ENCODE measurements around the gene ZDHHC8.

ZDHHC8 gene

DNA sequence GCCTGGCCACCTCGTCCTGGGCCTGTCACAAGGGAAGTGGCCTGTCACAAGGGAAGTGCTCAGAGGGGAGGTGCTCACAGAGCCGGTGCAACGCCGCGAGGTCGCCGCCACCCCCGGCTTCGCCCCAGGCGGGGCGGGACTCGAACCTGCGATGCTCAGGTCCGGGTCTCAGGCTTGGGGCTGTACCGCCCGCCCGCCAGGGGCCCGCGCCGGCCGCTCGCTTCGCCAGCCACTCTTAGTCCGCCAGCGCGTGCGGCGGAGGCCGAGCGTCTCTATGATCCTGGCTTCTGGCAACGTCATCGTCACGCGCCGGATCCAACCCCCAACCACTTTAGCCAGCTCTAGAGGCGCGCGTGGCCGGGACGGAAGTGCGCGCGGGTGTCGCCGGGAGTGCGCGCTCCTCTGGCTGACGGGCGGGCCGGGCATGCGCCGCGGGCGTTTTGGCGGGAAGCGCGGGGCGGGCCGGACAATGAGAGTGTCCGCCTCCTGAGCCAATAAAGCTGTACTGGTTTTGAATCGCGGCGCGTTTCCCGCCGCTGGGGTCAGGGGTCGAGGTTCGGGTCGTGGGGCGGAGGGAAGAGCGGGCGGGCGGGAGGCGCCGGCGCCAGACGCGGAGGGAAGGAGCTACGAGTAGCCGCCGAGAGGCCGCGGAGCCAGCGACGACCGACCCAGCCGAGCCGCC is 14.5 kb upstream of the ZDHHC8 start, which contains the start of gene TRMT2A:
Gene TRMT2A (minus strand): TSS at position 276 of the 682 bp plus-strand sequence. CDS start 320 bp downstream, outside the sequence.
- peak within 1 kb of the TSS; percentile 78 to 90 for H3K4me3 ChIP-seq
- intact Hi-C loops (cut with DNase I; ENCODE audit: low total_unique reads), result no loop called here
- peaks cover 15 to 71% (median 60%) of the 10 kb centered on the region in 3 donors for H3K36me3 ChIP-seq
- H3K4me1 ChIP-seq, result peaks cover 4 to 54% (median 29%) of the 10 kb centered on the region in 4 donors
- H3K9me3 ChIP-seq, result no peaks in the 10 kb centered on the region
- no peaks in the 10 kb centered on the region for H3K27me3 ChIP-seq
- peak within 1 kb of the TSS; percentile 86 to 88 for H3K27ac ChIP-seq
- peak; percentile 99 for DNase-seq
- TF ChIP-seq, protein P1, sequence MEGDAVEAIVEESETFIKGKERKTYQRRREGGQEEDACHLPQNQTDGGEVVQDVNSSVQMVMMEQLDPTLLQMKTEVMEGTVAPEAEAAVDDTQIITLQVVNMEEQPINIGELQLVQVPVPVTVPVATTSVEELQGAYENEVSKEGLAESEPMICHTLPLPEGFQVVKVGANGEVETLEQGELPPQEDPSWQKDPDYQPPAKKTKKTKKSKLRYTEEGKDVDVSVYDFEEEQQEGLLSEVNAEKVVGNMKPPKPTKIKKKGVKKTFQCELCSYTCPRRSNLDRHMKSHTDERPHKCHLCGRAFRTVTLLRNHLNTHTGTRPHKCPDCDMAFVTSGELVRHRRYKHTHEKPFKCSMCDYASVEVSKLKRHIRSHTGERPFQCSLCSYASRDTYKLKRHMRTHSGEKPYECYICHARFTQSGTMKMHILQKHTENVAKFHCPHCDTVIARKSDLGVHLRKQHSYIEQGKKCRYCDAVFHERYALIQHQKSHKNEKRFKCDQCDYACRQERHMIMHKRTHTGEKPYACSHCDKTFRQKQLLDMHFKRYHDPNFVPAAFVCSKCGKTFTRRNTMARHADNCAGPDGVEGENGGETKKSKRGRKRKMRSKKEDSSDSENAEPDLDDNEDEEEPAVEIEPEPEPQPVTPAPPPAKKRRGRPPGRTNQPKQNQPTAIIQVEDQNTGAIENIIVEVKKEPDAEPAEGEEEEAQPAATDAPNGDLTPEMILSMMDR (IDR thresholded peaks at IDR 0.05), result peak in 1 of 2 experiments; percentile 12

DNA sequence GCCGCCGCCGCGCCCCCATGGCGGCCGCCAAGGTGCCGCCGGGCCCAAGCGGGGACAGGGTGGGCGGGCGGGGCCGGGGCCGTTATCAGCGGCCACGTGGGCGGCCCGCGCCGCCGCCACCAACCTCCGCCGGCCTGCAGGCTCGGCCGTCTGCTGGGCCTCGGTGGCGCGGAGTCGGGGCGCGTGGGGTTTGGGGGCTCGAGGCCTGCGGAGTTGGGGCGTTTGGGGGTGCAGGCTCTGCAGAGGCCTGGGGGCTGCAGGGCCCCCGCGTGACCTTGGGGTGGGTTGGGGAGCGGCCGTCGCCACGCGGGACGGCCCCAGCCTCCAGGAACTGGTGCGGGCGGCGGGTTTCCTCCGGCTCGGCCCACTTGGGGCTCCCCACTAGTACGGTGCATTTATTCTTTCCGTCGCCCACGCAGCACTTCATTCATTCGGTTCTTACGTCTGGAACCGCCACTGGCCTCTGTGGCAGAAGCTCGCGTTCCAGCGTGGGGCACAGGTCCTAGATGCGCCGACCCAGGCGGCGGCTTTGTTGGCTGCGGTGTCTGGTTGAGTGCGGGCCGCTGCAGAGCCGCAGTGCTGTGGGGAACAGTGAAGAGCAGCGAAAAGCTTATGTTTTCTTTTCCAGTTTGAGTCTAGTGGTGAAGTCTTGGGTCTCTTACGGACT is 13.8 kb upstream of the ZDHHC8 start:
- TF ChIP-seq, protein P1 (IDR thresholded peaks at IDR 0.05), result no peak
- no peak for DNase-seq
- H3K9me3 ChIP-seq, result no peaks in the 10 kb centered on the region
- H3K36me3 ChIP-seq, result peaks cover 15 to 68% (median 57%) of the 10 kb centered on the region in 3 donors
- peaks cover 4 to 58% (median 29%) of the 10 kb centered on the region in 4 donors for H3K4me1 ChIP-seq
- peak overlapping the region; percentile 86 to 88 for H3K27ac ChIP-seq
- intact Hi-C loops (cut with DNase I; ENCODE audit: low total_unique reads), result no loop called here
- H3K27me3 ChIP-seq, result no peaks in the 10 kb centered on the region
- H3K4me3 ChIP-seq, result peak overlapping the region; percentile 78 to 90

GRCh38 chr22:20118300-20119020 is 13.1 kb upstream of the ZDHHC8 start:
- Histone ChIP-seq H3K4me1 (peaks cover 4 to 58% (median 29%) of the 10 kb centered on the region in 4 donors), H3K4me3 (peak overlapping the region; percentile 78 to 90), H3K36me3 (peaks cover 15 to 63% (median 54%) of the 10 kb centered on the region in 3 donors), H3K27ac (peak overlapping the region; percentile 86 to 88), H3K9me3 (no peaks in the 10 kb centered on the region), H3K27me3 (no peaks in the 10 kb centered on the region)
- no peak for DNase-seq
- intact Hi-C loops (cut with DNase I; ENCODE audit: low total_unique reads), result no loop called here
- TF ChIP-seq, protein P1 (IDR thresholded peaks at IDR 0.05), result no peak

- no peaks in the 10 kb centered on the region for H3K9me3 ChIP-seq
- no peak for DNase-seq
- H3K4me3 ChIP-seq, result no peak overlapping the region
- peaks cover 4 to 43% (median 18%) of the 10 kb centered on the region in 4 donors for H3K4me1 ChIP-seq
- intact Hi-C loops (cut with DNase I; ENCODE audit: low total_unique reads), result no loop called here
- H3K27me3 ChIP-seq, result no peaks in the 10 kb centered on the region
- H3K27ac ChIP-seq, result no peak overlapping the region
- H3K36me3 ChIP-seq, result peaks cover 34 to 71% (median 62%) of the 10 kb centered on the region in 3 donors
- TF ChIP-seq, protein P1 (IDR thresholded peaks at IDR 0.05), result no peak
Measured at GRCh38 chr22:20121856-20122415, 9.7 kb upstream of the ZDHHC8 start.

DNA sequence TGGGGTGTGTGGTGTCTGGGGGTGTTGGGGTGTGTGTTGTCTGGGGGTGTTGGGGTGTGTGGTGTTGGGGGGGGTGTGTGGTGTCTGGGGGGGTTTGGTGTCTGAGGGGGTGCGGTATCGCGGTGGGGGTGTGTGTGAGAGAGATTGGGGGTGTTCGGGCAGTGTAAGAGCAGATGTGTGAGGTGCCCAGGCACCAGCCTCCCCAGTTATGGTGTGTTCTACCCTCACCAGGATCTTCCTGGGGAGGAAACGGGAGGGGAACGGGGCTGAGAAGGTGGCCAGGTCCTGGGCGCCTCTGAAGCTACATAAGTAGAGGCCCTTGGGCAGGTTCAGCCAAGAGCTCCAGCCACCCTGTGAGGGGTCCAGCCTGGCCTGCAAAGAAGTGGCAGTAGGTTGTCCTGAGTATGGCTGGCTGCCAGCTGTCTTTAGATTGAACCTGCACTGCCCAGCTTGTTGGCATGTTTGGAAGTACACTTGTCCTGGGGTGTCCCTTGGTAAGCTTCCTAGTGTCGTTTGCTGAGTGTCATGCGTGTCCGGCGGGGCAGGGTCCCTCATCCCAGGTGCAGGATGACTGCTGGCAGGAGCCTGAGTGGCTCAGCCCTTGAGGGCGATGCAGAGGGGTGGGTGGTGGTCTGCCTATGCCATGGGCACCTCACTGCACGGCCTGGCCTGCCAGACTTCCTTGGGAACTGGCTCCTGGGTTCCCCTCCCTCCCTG is 8.1 kb upstream of the ZDHHC8 start:
- H3K27me3 ChIP-seq, result no peaks in the 10 kb centered on the region
- TF ChIP-seq, protein P1 (IDR thresholded peaks at IDR 0.05), result no peak
- H3K36me3 ChIP-seq, result peaks cover 34 to 81% (median 62%) of the 10 kb centered on the region in 3 donors
- intact Hi-C loops (cut with DNase I; ENCODE audit: low total_unique reads), result no loop called here
- DNase-seq, result no peak
- no peak overlapping the region for H3K4me3 ChIP-seq
- peaks cover 0 to 34% (median 11%) of the 10 kb centered on the region in 4 donors for H3K4me1 ChIP-seq
- no peak overlapping the region for H3K27ac ChIP-seq
- H3K9me3 ChIP-seq, result no peaks in the 10 kb centered on the region
